Prostate gland (tissue), 2 donors: ENCODE results near the gene NEB. TPM values are rescaled to one million over a fixed set of nuclear protein-coding genes. Genes with fewer than 3 reads are reported as not detected.

ENCODE experiments used
- DNase-seq: peaks from one replicate; pipeline ENCODE4 v3.0.0-alpha.2; 2019; ENCODE audit warnings: low spot score
- H3K27ac ChIP-seq, 2 donors: fragments of 200-600 bp; sonication (generic); 2 replicates each; pipeline ENCODE4 v1.5.1; 2017 to 2019
- H3K27me3 ChIP-seq: fragments of 200-600 bp; sonication (generic); replicated peaks from 2 replicates; pipeline ENCODE4 v1.5.1; 2019; ENCODE audit not compliant: insufficient read depth
- H3K36me3 ChIP-seq, 2 donors: fragments of 200-600 bp; sonication (generic); 1 replicate in 1 of 2; 2 replicates in 1 of 2; pipeline versions ENCODE4 v1.5.1 to v1.8.1; 2017 to 2019
- H3K4me1 ChIP-seq: fragments of 200-600 bp; sonication (generic); replicated peaks from 2 replicates; pipeline ENCODE4 v1.5.1; 2019
- H3K4me3 ChIP-seq, 2 donors: fragments of 200-600 bp; sonication (generic); 2 replicates each; pipeline ENCODE4 v1.5.1; 2017 to 2019
- H3K9me3 ChIP-seq: fragments of 200-600 bp; sonication (generic); 2 replicates; pipeline ENCODE4 v1.5.1; 2017
- POLR2A ChIP-seq: fragments of 450-650 bp; IDR thresholded peaks from one replicate; pipeline ENCODE4 v1.6.1; 2016; ENCODE audit warnings: antibody characterized with exemption, mild to moderate bottlenecking
- POLR2AphosphoS5 ChIP-seq: sonication (generic); formaldehyde crosslinking; IDR thresholded peaks from one replicate; pipeline ENCODE4 v1.6.1; 2017; ENCODE audit warnings: antibody characterized with exemption
- WGBS: methylation state at CpG from one replicate; pipeline ENCODE4 v1.1.5; 2018; 5-methylcytosine and 5-hydroxymethylcytosine counted together
- intact Hi-C: fragments of 100-400 bp; cut with DNase I; formaldehyde crosslinking; loops from one replicate; pipeline ENCODE4 v1.14.2; 2022
- total RNA-seq, 2 donors: library from RNA; depleted of rRNA; stranded (reverse); fragments of >200 nt; gene quantifications; one replicate each; pipeline ENCODE4 v1.1.0, GENCODE V29; 2016
- TF ChIP-seq, protein P1 (sequence below), 4 experiments: fragments of 200-600 bp in 2 of 4; fragments of 450-650 bp in 2 of 4; sonication (generic) in 2 of 4; IDR thresholded peaks; 1 replicate in 3 of 4; 2 replicates in 1 of 4; pipeline ENCODE4 v1.5.1; 2016 to 2019; ENCODE audit warnings: antibody characterized with exemption in 4 of 4, mild to moderate bottlenecking in 2 of 4, moderate library complexity in 2 of 4

The NEB gene
- total RNA-seq, 2 donors from 2014 or later = 7.3 to 57.9 TPM

DNA sequence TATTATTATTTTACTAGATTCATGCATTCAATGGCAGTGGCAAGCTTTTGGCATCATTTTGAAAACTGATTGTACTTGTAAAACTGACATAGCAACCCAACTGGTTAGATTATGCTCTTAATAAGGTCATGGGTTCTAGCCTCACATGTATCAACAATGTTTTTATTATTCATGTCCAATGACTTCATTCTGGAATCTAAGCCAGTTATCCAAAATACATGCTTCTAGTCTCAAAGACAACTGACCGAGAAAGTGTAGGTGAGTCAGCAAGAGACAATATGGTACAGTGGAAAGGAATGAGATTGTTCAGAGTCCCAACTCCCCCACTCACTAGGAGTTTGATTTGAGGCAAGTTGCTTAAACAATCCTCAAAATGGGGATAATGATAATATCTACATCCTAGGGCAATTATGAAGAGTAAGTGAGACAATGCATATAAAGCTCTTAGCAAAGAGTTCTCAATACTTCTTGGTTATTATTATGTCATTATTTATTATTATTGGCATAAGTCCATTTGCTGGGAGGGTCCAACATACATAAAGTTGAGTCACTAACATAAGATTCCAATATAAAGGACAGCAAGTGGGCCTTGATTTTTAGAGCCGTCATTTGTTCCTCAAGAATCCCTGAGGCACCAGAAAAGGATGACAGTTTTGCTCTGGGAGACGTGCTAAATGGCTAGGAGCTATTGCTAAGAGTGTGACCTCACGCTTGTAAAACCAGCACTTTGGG lies 99.4 kb downstream of the NEB start:
- no peak for DNase-seq
- no peak for TF ChIP-seq POLR2A
- no peak for TF ChIP-seq POLR2AphosphoS5
- TF ChIP-seq, protein P1, sequence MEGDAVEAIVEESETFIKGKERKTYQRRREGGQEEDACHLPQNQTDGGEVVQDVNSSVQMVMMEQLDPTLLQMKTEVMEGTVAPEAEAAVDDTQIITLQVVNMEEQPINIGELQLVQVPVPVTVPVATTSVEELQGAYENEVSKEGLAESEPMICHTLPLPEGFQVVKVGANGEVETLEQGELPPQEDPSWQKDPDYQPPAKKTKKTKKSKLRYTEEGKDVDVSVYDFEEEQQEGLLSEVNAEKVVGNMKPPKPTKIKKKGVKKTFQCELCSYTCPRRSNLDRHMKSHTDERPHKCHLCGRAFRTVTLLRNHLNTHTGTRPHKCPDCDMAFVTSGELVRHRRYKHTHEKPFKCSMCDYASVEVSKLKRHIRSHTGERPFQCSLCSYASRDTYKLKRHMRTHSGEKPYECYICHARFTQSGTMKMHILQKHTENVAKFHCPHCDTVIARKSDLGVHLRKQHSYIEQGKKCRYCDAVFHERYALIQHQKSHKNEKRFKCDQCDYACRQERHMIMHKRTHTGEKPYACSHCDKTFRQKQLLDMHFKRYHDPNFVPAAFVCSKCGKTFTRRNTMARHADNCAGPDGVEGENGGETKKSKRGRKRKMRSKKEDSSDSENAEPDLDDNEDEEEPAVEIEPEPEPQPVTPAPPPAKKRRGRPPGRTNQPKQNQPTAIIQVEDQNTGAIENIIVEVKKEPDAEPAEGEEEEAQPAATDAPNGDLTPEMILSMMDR (IDR thresholded peaks at IDR 0.05) = no peak
- 88% methylated on average over 4 of the region's 4 CpGs for WGBS
- intact Hi-C loops = no loop called here
- H3K27ac ChIP-seq = no peak overlapping the region
- no peaks in the 10 kb centered on the region for H3K27me3 ChIP-seq
- H3K4me3 ChIP-seq = no peak overlapping the region
- H3K9me3 ChIP-seq = no peaks in the 10 kb centered on the region
- no peaks in the 10 kb centered on the region for H3K36me3 ChIP-seq
- H3K4me1 ChIP-seq = no peaks in the 10 kb centered on the region

DNA sequence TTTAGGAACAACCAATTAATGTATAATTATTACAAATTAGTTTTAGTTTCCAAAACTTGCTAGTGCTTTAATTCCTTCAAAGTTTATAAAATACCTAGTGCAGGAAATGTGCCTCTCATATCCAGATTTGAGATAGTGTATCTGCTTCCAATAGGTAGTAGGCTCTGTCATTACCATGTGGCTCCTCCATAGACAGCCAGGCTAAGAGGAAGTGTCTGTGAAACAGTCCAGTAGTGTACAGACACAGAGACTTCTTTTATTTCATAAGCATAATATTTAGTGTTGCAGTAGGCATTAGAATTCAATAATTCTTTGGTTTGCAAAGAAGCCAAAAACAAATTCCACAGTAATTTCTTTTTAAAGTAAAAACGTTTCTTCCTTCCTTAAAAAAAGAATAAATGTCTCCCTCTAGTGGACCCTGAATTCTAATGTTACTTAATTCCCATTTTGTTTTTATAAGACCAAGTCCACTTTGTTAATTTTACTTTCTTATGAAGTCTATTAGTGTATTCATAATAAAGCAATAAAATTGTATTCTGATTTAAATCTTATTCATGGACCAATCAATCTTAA lies 101.2 kb downstream of the NEB start:
- H3K4me1 ChIP-seq = no peaks in the 10 kb centered on the region
- no peak overlapping the region for H3K4me3 ChIP-seq
- 27% methylated on average over 1 of the region's 1 CpG for WGBS
- H3K27ac ChIP-seq = no peak overlapping the region
- intact Hi-C loops = no loop called here
- H3K27me3 ChIP-seq = no peaks in the 10 kb centered on the region
- no peaks in the 10 kb centered on the region for H3K9me3 ChIP-seq
- no peak for DNase-seq
- TF ChIP-seq POLR2A (no peak), POLR2AphosphoS5 (no peak)
- H3K36me3 ChIP-seq = no peaks in the 10 kb centered on the region

DNA sequence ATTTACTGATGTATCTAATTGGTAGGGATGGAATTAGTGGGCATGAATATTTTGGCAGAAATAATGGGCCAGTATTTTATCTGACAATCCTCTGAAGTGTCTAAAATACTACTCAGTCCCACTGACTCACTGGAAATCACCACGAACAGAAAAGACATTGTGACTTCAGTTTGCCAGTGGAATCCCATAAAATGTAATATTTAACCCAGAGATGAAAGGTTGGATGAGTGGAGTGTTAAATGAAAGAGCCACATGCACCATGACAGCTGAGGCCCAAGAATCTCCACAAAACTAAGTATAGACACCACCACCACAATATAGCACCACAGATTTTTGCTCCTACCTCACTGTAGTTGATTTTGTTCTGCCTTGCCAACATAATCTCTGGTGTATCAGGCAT lies 103.9 kb downstream of the NEB start:
- Histone ChIP-seq H3K4me1 (no peaks in the 10 kb centered on the region), H3K36me3 (no peaks in the 10 kb centered on the region), H3K27ac (no peak overlapping the region), H3K9me3 (no peaks in the 10 kb centered on the region), H3K27me3 (no peaks in the 10 kb centered on the region), H3K4me3 (no peak overlapping the region)
- no peak for DNase-seq
- no peak for TF ChIP-seq POLR2AphosphoS5
- TF ChIP-seq, protein P1 (IDR thresholded peaks at IDR 0.05) = no peak
- TF ChIP-seq POLR2A = no peak
- intact Hi-C loops = no loop called here
- 22% methylated on average over 1 of the region's 1 CpG for WGBS

DNA sequence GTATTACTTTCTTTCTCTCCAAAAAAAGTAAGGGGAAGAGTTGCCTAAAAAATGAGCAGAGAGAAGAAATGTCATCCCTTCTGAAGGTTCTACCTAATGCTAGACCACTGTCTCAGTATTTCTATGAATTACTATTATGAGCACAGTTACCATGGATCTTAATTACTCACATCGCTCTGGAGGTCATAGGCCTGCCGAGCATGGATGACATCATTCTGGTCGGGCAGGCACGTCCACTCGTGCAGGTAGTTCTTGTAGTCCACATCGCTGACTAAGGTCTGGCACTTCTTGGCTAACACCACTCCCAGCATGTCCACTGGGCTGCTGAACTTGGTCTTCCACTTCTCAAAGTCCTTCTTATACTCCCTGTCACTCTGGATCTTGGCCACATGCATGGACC lies 106.9 kb downstream of the NEB start:
- H3K27ac ChIP-seq = no peak overlapping the region

DNA sequence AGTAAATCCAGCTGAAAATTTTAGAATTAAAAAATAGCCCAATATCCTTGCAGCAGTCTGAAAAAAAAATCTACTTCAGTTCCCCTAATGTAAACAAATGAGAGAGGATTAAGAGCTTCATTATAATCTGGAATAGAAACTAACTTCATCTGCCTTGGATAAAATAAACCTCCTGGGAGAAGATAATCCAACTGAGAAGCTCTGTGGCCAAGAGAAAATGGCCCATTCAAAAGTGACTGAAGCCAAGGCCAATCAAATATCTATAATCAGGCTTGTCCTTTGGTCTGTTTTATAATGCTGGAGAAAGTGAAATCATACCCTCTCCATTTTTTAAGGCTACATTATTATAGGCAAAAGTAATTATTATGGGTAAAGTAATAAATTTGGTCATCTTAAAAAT lies 110.0 kb downstream of the NEB start:
- Histone ChIP-seq H3K9me3 (no peaks in the 10 kb centered on the region), H3K4me3 (no peak overlapping the region), H3K4me1 (no peaks in the 10 kb centered on the region), H3K27me3 (no peaks in the 10 kb centered on the region), H3K36me3 (no peaks in the 10 kb centered on the region), H3K27ac (no peak overlapping the region)
- intact Hi-C loops = no loop called here
- TF ChIP-seq POLR2A (no peak), POLR2AphosphoS5 (no peak)
- TF ChIP-seq, protein P1 (IDR thresholded peaks at IDR 0.05) = no peak
- no peak for DNase-seq

More for the DNA sequence above, 106.9 kb downstream of the NEB start:
- no peaks in the 10 kb centered on the region for H3K27me3 ChIP-seq
- TF ChIP-seq POLR2AphosphoS5 = no peak
- TF ChIP-seq, protein P1 (IDR thresholded peaks at IDR 0.05) = no peak
- TF ChIP-seq POLR2A = no peak
- intact Hi-C loops = no loop called here
- no peak overlapping the region for H3K4me3 ChIP-seq
- WGBS = 91% methylated on average over 6 of the region's 6 CpGs
- H3K36me3 ChIP-seq = no peaks in the 10 kb centered on the region
- no peaks in the 10 kb centered on the region for H3K4me1 ChIP-seq
- DNase-seq = no peak
- no peaks in the 10 kb centered on the region for H3K9me3 ChIP-seq
